Measurements from ENCODE around the gene QRICH1. TPM values are rescaled to one million over a fixed set of nuclear protein-coding genes. Genes with fewer than 3 reads are reported as not detected.

QRICH1 gene
- total RNA-seq, 3 donors from 2014 or later = 73.1 to 115 (median 99.3) TPM

- Histone ChIP-seq H3K4me3 (no peak overlapping the region), H3K27ac (no peak overlapping the region), H3K36me3 (no peaks in the 10 kb centered on the region), H3K27me3 (no peaks in the 10 kb centered on the region), H3K4me1 (peaks cover 4 to 6% of the 10 kb centered on the region in 2 donors), H3K9me3 (no peaks in the 10 kb centered on the region)
- intact Hi-C loops (cut with DNase I; ENCODE audit: low total_unique reads) = no loop called here
- TF ChIP-seq POLR2AphosphoS5 (IDR thresholded peaks at IDR 0.05) (no peak), POLR2A (IDR thresholded peaks at IDR 0.05) (no peak), CTCF (IDR thresholded peaks at IDR 0.05) (no peak)
- DNase-seq (ENCODE audit: low spot score in 2 of 2) = no peak
These were observed 100.0 kb downstream of the QRICH1 start for GRCh38 chr3:48993834-48994233.

GRCh38 chr3:48991851-48992545 lies 101.9 kb downstream of the QRICH1 start:
- TF ChIP-seq POLR2AphosphoS5 (IDR thresholded peaks at IDR 0.05) (no peak), POLR2A (IDR thresholded peaks at IDR 0.05) (no peak), CTCF (IDR thresholded peaks at IDR 0.05) (no peak)
- H3K9me3 ChIP-seq = no peaks in the 10 kb centered on the region
- intact Hi-C loops (cut with DNase I; ENCODE audit: low total_unique reads) = no loop called here
- H3K27ac ChIP-seq = peak overlapping the region; percentile 29 to 54
- no peaks in the 10 kb centered on the region for H3K27me3 ChIP-seq
- H3K36me3 ChIP-seq = no peaks in the 10 kb centered on the region
- H3K4me3 ChIP-seq = peak overlapping the region in 2 of 3 donors; percentile 91 to 96
- peaks cover 5 to 7% of the 10 kb centered on the region in 2 donors for H3K4me1 ChIP-seq
- DNase-seq (ENCODE audit: low spot score in 2 of 2) = no peak

GRCh38 chr3:48990636-48991469 lies 103.0 kb downstream of the QRICH1 start:
- peak overlapping the region; percentile 91 to 96 (median 92) for H3K4me3 ChIP-seq
- intact Hi-C loops (cut with DNase I; ENCODE audit: low total_unique reads) = no loop called here
- H3K9me3 ChIP-seq = no peaks in the 10 kb centered on the region
- no peaks in the 10 kb centered on the region for H3K27me3 ChIP-seq
- no peaks in the 10 kb centered on the region for H3K36me3 ChIP-seq
- H3K27ac ChIP-seq = peak overlapping the region; percentile 90 to 95
- no peak for DNase-seq (ENCODE audit: low spot score in 2 of 2)
- peaks cover 5 to 7% of the 10 kb centered on the region in 2 donors for H3K4me1 ChIP-seq
- no peak for TF ChIP-seq POLR2AphosphoS5 (IDR thresholded peaks at IDR 0.05)
- no peak for TF ChIP-seq CTCF (IDR thresholded peaks at IDR 0.05)
- TF ChIP-seq POLR2A (IDR thresholded peaks at IDR 0.05) = no peak

GRCh38 chr3:48989796-48990635 lies 103.9 kb downstream of the QRICH1 start, which contains the start of gene P4HTM:
Gene P4HTM, plus strand, starts transcription at chr3:48990241. Its CDS starts 16 bp downstream, at chr3:48990257.
- peak within 1 kb of the TSS; percentile 91 to 96 (median 92) for H3K4me3 ChIP-seq
- no peaks in the 10 kb centered on the region for H3K27me3 ChIP-seq
- intact Hi-C loops (cut with DNase I; ENCODE audit: low total_unique reads) = no loop called here
- H3K36me3 ChIP-seq = no peaks in the 10 kb centered on the region
- H3K9me3 ChIP-seq = no peaks in the 10 kb centered on the region
- peak; percentile 76 to 78 for DNase-seq (ENCODE audit: low spot score in 2 of 2)
- peaks cover 5 to 7% of the 10 kb centered on the region in 2 donors for H3K4me1 ChIP-seq
- peak within 1 kb of the TSS; percentile 90 to 95 for H3K27ac ChIP-seq
- TF ChIP-seq CTCF (IDR thresholded peaks at IDR 0.05) (peak in 1 of 3 donors; percentile 23), POLR2AphosphoS5 (IDR thresholded peaks at IDR 0.05) (peak; percentile 86 to 91 (median 86)), POLR2A (IDR thresholded peaks at IDR 0.05) (peak; percentile 33)

All from breast epithelium (tissue), 4 donors.